Measurements from ENCODE around the gene STK4.
"Not testable (repeated sequence)": the region's sequence is repeated elsewhere in the genome, so short reads cannot be mapped to it uniquely, and the experiment has no call there.

STK4 gene

DNA sequence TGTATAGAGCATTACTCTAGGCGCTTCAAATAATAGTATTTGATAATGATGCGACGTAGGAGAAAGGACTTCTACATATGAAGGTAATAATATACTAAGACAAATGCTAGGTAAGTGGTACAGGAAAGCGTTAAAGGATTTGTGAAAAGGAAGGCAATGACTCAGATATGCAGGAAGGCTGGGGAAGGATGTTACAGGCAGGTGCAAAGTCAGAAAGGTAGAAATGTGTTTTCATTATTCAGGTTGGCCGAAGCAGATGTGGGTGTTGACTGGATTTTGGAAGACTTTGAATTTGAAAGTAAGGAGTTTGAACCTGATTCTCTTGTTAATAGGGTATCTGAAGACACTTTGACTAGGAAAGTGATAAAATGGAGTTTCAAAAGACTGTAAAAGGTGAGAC, 51.0 kb downstream of the STK4 start:
- TF ChIP-seq SUZ12 (IDR thresholded peaks at IDR 0.05; ENCODE audit: extremely low read depth, insufficient read depth, insufficient read length) (no peak), ZNF274 (IDR thresholded peaks at IDR 0.05; ENCODE audit: low read depth, low read length) (no peak), YY1 (IDR thresholded peaks at IDR 0.05; ENCODE audit: insufficient read depth, insufficient read length) (no peak)
- H3K27me3 ChIP-seq (ENCODE audit: insufficient read depth, insufficient read length), result no peaks in the 10 kb centered on the region
- no peak overlapping the region for H3K9ac ChIP-seq (ENCODE audit: insufficient read length, low read depth)
- no peak for DNase-seq (ENCODE audit: low read depth, low spot score)
- H3K4me1 ChIP-seq (ENCODE audit: insufficient read depth, insufficient read length), result no peaks in the 10 kb centered on the region
- no peaks in the 10 kb centered on the region for H3K9me3 ChIP-seq (ENCODE audit: insufficient read depth, low read length)
- peaks cover 11% of the 10 kb centered on the region for H3K36me3 ChIP-seq (ENCODE audit: insufficient read depth, insufficient read length, low read length)
- H3K4me3 ChIP-seq (ENCODE audit: insufficient read length, low read depth), result no peak overlapping the region

GRCh38 chr20:45017857-45018256, 51.5 kb downstream of the STK4 start:
- Histone ChIP-seq H3K9ac (ENCODE audit: insufficient read length, low read depth) (no peak overlapping the region), H3K4me3 (ENCODE audit: insufficient read length, low read depth) (no peak overlapping the region), H3K36me3 (ENCODE audit: insufficient read depth, insufficient read length, low read length) (peaks cover 11% of the 10 kb centered on the region), H3K9me3 (ENCODE audit: insufficient read depth, low read length) (no peaks in the 10 kb centered on the region), H3K27me3 (ENCODE audit: insufficient read depth, insufficient read length) (no peaks in the 10 kb centered on the region), H3K4me1 (ENCODE audit: insufficient read depth, insufficient read length) (no peaks in the 10 kb centered on the region)
- no peak for DNase-seq (ENCODE audit: low read depth, low spot score)
- TF ChIP-seq ZNF274 (IDR thresholded peaks at IDR 0.05; ENCODE audit: low read depth, low read length) (no peak), SUZ12 (IDR thresholded peaks at IDR 0.05; ENCODE audit: extremely low read depth, insufficient read depth, insufficient read length) (no peak), YY1 (IDR thresholded peaks at IDR 0.05; ENCODE audit: insufficient read depth, insufficient read length) (no peak)

DNA sequence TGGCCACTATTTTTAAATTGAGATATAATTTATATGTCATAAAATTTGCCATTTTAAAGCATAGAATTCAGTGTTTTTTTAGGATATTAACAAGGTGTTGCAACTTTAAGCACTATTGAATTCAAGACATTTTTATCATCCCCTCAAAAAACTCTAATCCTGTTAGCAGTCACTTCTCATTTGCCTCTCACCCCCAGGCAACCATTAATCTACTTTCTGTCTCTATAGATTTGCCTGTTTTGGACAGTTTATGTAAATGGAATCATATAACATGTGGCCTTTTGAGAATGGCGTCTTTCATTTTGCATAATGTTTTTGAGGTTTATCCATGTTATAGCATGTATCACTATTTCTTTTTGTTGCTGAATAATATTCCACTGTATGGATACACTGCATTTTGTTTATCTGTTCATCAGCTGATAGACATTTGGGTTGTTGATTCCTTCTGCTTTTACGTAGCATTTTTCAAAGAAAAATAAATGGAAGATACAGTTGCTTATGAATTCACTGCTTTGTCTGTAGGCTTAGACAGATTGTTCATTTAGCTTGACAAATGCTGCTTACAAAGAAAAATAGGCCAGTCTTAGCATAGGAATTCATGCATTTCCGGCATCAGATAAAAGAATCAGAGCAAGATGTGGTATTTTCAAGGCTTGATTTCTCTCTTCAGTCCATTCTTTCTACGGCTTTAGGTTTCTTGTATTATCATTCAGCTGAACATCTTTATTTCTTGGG, 52.9 kb downstream of the STK4 start:
- Histone ChIP-seq H3K9me3 (ENCODE audit: insufficient read depth, low read length) (no peaks in the 10 kb centered on the region), H3K4me3 (ENCODE audit: insufficient read length, low read depth) (no peak overlapping the region), H3K36me3 (ENCODE audit: insufficient read depth, insufficient read length, low read length) (peaks cover 11% of the 10 kb centered on the region), H3K9ac (ENCODE audit: insufficient read length, low read depth) (no peak overlapping the region), H3K4me1 (ENCODE audit: insufficient read depth, insufficient read length) (no peaks in the 10 kb centered on the region), H3K27me3 (ENCODE audit: insufficient read depth, insufficient read length) (no peaks in the 10 kb centered on the region)
- DNase-seq (ENCODE audit: low read depth, low spot score), result no peak
- TF ChIP-seq ZNF274 (IDR thresholded peaks at IDR 0.05; ENCODE audit: low read depth, low read length), result no peak
- no peak for TF ChIP-seq YY1 (IDR thresholded peaks at IDR 0.05; ENCODE audit: insufficient read depth, insufficient read length)
- TF ChIP-seq SUZ12 (IDR thresholded peaks at IDR 0.05; ENCODE audit: extremely low read depth, insufficient read depth, insufficient read length), result no peak

DNA sequence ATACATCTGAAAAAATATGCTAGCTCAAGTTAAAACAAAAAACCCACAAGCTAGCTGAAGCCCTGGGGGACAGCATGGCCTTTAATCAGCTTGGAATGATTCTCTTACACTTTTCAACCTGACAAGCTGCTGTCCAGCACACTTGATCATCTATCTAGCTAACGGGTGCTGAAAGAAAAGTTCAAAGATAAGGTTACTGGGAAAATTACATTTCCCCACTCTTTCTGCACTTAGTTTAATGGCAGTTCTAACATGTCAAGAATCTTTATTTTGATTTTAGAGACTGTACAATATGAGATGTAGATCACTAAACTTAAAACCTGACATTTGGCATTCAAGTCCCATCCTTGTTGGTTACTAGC, 53.4 kb downstream of the STK4 start:
- TF ChIP-seq ZNF274 (IDR thresholded peaks at IDR 0.05; ENCODE audit: low read depth, low read length) (no peak), SUZ12 (IDR thresholded peaks at IDR 0.05; ENCODE audit: extremely low read depth, insufficient read depth, insufficient read length) (no peak), YY1 (IDR thresholded peaks at IDR 0.05; ENCODE audit: insufficient read depth, insufficient read length) (no peak)
- H3K4me3 ChIP-seq (ENCODE audit: insufficient read length, low read depth), result no peak overlapping the region
- H3K9me3 ChIP-seq (ENCODE audit: insufficient read depth, low read length), result no peaks in the 10 kb centered on the region
- no peaks in the 10 kb centered on the region for H3K4me1 ChIP-seq (ENCODE audit: insufficient read depth, insufficient read length)
- peaks cover 13% of the 10 kb centered on the region for H3K36me3 ChIP-seq (ENCODE audit: insufficient read depth, insufficient read length, low read length)
- H3K27me3 ChIP-seq (ENCODE audit: insufficient read depth, insufficient read length), result no peaks in the 10 kb centered on the region
- no peak overlapping the region for H3K9ac ChIP-seq (ENCODE audit: insufficient read length, low read depth)
- DNase-seq (ENCODE audit: low read depth, low spot score), result no peak

- no peaks in the 10 kb centered on the region for H3K9me3 ChIP-seq (ENCODE audit: insufficient read depth, low read length)
- no peaks in the 10 kb centered on the region for H3K27me3 ChIP-seq (ENCODE audit: insufficient read depth, insufficient read length)
- no peak for TF ChIP-seq YY1 (IDR thresholded peaks at IDR 0.05; ENCODE audit: insufficient read depth, insufficient read length)
- no peak for TF ChIP-seq ZNF274 (IDR thresholded peaks at IDR 0.05; ENCODE audit: low read depth, low read length)
- no peak for TF ChIP-seq SUZ12 (IDR thresholded peaks at IDR 0.05; ENCODE audit: extremely low read depth, insufficient read depth, insufficient read length)
- no peak for DNase-seq (ENCODE audit: low read depth, low spot score)
- no peak overlapping the region for H3K9ac ChIP-seq (ENCODE audit: insufficient read length, low read depth)
- peaks cover 19% of the 10 kb centered on the region for H3K36me3 ChIP-seq (ENCODE audit: insufficient read depth, insufficient read length, low read length)
- H3K4me1 ChIP-seq (ENCODE audit: insufficient read depth, insufficient read length), result no peaks in the 10 kb centered on the region
- no peak overlapping the region for H3K4me3 ChIP-seq (ENCODE audit: insufficient read length, low read depth)
These were observed 54.0 kb downstream of the STK4 start for GRCh38 chr20:45020236-45020886.

GRCh38 chr20:45021631-45022030, 55.3 kb downstream of the STK4 start:
- no peak for TF ChIP-seq YY1 (IDR thresholded peaks at IDR 0.05; ENCODE audit: insufficient read depth, insufficient read length)
- no peak for TF ChIP-seq SUZ12 (IDR thresholded peaks at IDR 0.05; ENCODE audit: extremely low read depth, insufficient read depth, insufficient read length)
- no peak for TF ChIP-seq ZNF274 (IDR thresholded peaks at IDR 0.05; ENCODE audit: low read depth, low read length)
- H3K36me3 ChIP-seq (ENCODE audit: insufficient read depth, insufficient read length, low read length), result peaks cover 29% of the 10 kb centered on the region

GRCh38 chr20:45023140-45023539, 56.8 kb downstream of the STK4 start:
- H3K4me1 ChIP-seq (ENCODE audit: insufficient read depth, insufficient read length); H3K9me3 ChIP-seq (ENCODE audit: insufficient read depth, low read length); DNase-seq (ENCODE audit: low read depth, low spot score); H3K4me3 ChIP-seq (ENCODE audit: insufficient read length, low read depth); H3K27me3 ChIP-seq (ENCODE audit: insufficient read depth, insufficient read length); H3K9ac ChIP-seq (ENCODE audit: insufficient read length, low read depth): not testable (repeated sequence)
- H3K36me3 ChIP-seq (ENCODE audit: insufficient read depth, insufficient read length, low read length), result peaks cover 25% of the 10 kb centered on the region

More at GRCh38 chr20:45021631-45022030, 55.3 kb downstream of the STK4 start:
- Histone ChIP-seq H3K4me1 (ENCODE audit: insufficient read depth, insufficient read length) (no peaks in the 10 kb centered on the region), H3K27me3 (ENCODE audit: insufficient read depth, insufficient read length) (no peaks in the 10 kb centered on the region), H3K9ac (ENCODE audit: insufficient read length, low read depth) (no peak overlapping the region), H3K9me3 (ENCODE audit: insufficient read depth, low read length) (no peaks in the 10 kb centered on the region), H3K4me3 (ENCODE audit: insufficient read length, low read depth) (no peak overlapping the region)
- no peak for DNase-seq (ENCODE audit: low read depth, low spot score)

All from NT2/D1 (cell line).